Ovary (tissue), 3 donors: ENCODE results near the gene PTPRO.

Experiments used
- EP300 ChIP-seq: sonication (generic); formaldehyde crosslinking; IDR thresholded peaks from one replicate; pipeline ENCODE4 v1.6.1; 2017; ENCODE audit warnings: antibody characterized with exemption
- TF ChIP-seq, protein P1 (sequence below), 3 donors: fragments of 450-650 bp in 2 of 3; fragments of 200-600 bp in 1 of 3; IDR thresholded peaks; one replicate each; pipeline versions ENCODE4 v1.5.1 to v1.8.0; 2016 to 2022; ENCODE audit warnings: antibody characterized with exemption in 3 of 3, mild to moderate bottlenecking in 1 of 3
- donor health status: DM: no; HTN: no; CAD: no.

DNA sequence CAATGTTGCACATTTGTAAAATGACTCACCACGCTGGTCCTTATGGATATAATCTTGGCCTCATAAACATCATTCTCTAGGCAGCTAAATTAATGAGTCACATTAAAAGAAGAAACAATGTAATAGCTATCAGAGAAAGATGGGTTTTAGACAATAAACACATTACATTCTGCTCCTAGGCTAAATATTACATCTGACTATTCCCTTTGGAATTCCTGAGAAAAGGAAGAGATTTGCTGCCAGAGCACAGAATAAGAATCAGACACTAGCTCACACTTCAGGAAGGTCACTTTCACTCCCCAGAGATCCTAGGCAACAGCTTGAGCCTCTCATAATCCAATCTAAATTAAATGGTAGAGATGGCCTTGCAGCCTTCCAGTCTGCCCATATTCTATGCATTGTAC is 218.2 kb downstream of the PTPRO start:
- TF ChIP-seq, protein P1, sequence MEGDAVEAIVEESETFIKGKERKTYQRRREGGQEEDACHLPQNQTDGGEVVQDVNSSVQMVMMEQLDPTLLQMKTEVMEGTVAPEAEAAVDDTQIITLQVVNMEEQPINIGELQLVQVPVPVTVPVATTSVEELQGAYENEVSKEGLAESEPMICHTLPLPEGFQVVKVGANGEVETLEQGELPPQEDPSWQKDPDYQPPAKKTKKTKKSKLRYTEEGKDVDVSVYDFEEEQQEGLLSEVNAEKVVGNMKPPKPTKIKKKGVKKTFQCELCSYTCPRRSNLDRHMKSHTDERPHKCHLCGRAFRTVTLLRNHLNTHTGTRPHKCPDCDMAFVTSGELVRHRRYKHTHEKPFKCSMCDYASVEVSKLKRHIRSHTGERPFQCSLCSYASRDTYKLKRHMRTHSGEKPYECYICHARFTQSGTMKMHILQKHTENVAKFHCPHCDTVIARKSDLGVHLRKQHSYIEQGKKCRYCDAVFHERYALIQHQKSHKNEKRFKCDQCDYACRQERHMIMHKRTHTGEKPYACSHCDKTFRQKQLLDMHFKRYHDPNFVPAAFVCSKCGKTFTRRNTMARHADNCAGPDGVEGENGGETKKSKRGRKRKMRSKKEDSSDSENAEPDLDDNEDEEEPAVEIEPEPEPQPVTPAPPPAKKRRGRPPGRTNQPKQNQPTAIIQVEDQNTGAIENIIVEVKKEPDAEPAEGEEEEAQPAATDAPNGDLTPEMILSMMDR (IDR thresholded peaks at IDR 0.05), result no peak
- TF ChIP-seq EP300, result no peak
